GM04504 (cell line): ENCODE measurements around the gene PSME3IP1.

Experiments
- DNase-seq: peaks from one replicate; pipeline ENCODE4 v3.0.0-alpha.2; 2012; ENCODE audit warnings: low read depth

The PSME3IP1 gene

GRCh38 chr16:57143149-57143921 lies 42.5 kb downstream of the PSME3IP1 start:
- no peak for DNase-seq

GRCh38 chr16:57141822-57142631 lies 43.8 kb downstream of the PSME3IP1 start:
- DNase-seq = no peak

- no peak for DNase-seq
These were observed 44.7 kb downstream of the PSME3IP1 start for GRCh38 chr16:57140931-57141668.

GRCh38 chr16:57138281-57138935 lies 47.4 kb downstream of the PSME3IP1 start:
- no peak for DNase-seq

GRCh38 chr16:57137566-57138273 lies 48.1 kb downstream of the PSME3IP1 start:
- no peak for DNase-seq

GRCh38 chr16:57137043-57137442 lies 48.8 kb downstream of the PSME3IP1 start:
- DNase-seq = no peak

- DNase-seq = no peak
These were observed 50.9 kb downstream of the PSME3IP1 start for GRCh38 chr16:57134982-57135381.

GRCh38 chr16:57133886-57134285 lies 52.0 kb downstream of the PSME3IP1 start:
- no peak for DNase-seq

GRCh38 chr16:57133031-57133430 lies 52.8 kb downstream of the PSME3IP1 start:
- DNase-seq = no peak

GRCh38 chr16:57132470-57132869 lies 53.4 kb downstream of the PSME3IP1 start:
- no peak for DNase-seq

GRCh38 chr16:57131351-57131970 lies 54.4 kb downstream of the PSME3IP1 start:
- DNase-seq = no peak

GRCh38 chr16:57130950-57131321 lies 54.9 kb downstream of the PSME3IP1 start:
- no peak for DNase-seq

GRCh38 chr16:57128771-57129389 lies 57.0 kb downstream of the PSME3IP1 start:
- no peak for DNase-seq

GRCh38 chr16:57127836-57128235 lies 58.0 kb downstream of the PSME3IP1 start:
- no peak for DNase-seq

GRCh38 chr16:57127037-57127763 lies 58.6 kb downstream of the PSME3IP1 start:
- no peak for DNase-seq

- DNase-seq = no peak
These were observed 59.4 kb downstream of the PSME3IP1 start for GRCh38 chr16:57126411-57126810.

- DNase-seq = no peak
These were observed 59.9 kb downstream of the PSME3IP1 start for GRCh38 chr16:57125969-57126368.

- DNase-seq = no peak
These were observed 60.5 kb downstream of the PSME3IP1 start for GRCh38 chr16:57125376-57125775.

- DNase-seq = no peak
These were observed 61.7 kb downstream of the PSME3IP1 start for GRCh38 chr16:57123974-57124674.
